ENCODE measurements around the gene PLTP. TPM values are rescaled to one million over a fixed set of nuclear protein-coding genes. Genes with fewer than 3 reads are reported as not detected.

The PLTP gene
- total RNA-seq, 2 donors from 2014 or later, result 92.1 to 123 TPM

DNA sequence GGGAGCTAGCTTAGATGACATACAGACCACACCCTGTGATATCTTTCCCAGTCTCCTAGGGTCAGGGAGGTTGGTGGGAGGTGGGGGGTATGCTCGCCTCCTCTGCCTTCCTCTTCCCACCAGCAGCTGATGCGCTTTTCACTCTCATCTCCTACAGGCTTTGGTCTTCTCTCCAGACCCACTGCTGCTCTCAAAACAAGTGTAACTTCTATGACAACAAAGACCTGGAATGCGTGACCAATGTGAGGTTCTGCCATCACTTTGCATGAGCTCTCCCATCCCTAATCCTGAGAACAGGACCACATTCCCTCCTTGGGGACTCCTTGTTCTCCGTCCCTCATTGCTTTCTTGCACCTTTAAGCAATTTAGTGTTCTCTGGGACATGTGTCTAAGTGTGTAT, 18.1 kb downstream of the PLTP start:
- H3K36me3 Mint-ChIP-seq (ENCODE audit: low read depth), result peaks cover 35% of the 10 kb centered on the region

GRCh38 chr20:45892828-45893500, 19.0 kb downstream of the PLTP start:
- no peaks in the 10 kb centered on the region for H3K9me3 Mint-ChIP-seq
- TF ChIP-seq CTCF (conservative IDR thresholded peaks at IDR 0.05), result no peak
- WGBS, 2 experiments (ENCODE audit: insufficient coverage in 1 of 2, insufficient read length in 1 of 2), result 93% methylated on average over 4 of the region's 4 CpGs; no CpG with 5 or more reads in 1 of the 2 experiments
- no peaks in the 10 kb centered on the region for H3K27me3 Mint-ChIP-seq (ENCODE audit: insufficient read depth)
- no peaks in the 10 kb centered on the region for H3K9me3 ChIP-seq (ENCODE audit: control insufficient read depth, low read length)
- no peaks in the 10 kb centered on the region for H3K4me1 ChIP-seq (ENCODE audit: control insufficient read depth, insufficient read depth, low read length)
- no peak overlapping the region for H3K4me3 ChIP-seq (ENCODE audit: low read length)
- H3K27ac Mint-ChIP-seq, result no peak overlapping the region
- no peak overlapping the region for H3K27ac ChIP-seq (ENCODE audit: low read depth, low read length)
- peaks cover 4% of the 10 kb centered on the region for H3K4me1 Mint-ChIP-seq
- H3K4me3 Mint-ChIP-seq, result peak overlapping the region; percentile 77
- no peak for DNase-seq
- no peaks in the 10 kb centered on the region for H3K27me3 ChIP-seq (ENCODE audit: control insufficient read depth, insufficient read depth, low read length, poor library complexity, severe bottlenecking)
- peaks cover 30% of the 10 kb centered on the region for H3K36me3 Mint-ChIP-seq (ENCODE audit: low read depth)
- no peak overlapping the region for H3K9ac ChIP-seq (ENCODE audit: extremely low read depth, low read length, poor library complexity, severe bottlenecking)
- peaks cover 38% of the 10 kb centered on the region for H3K36me3 ChIP-seq (ENCODE audit: control insufficient read depth, insufficient read depth, low read length)

More for the DNA sequence above, 18.1 kb downstream of the PLTP start:
- no peak for DNase-seq
- H3K27ac Mint-ChIP-seq, result no peak overlapping the region
- no peak for TF ChIP-seq CTCF (conservative IDR thresholded peaks at IDR 0.05)
- Histone ChIP-seq H3K4me1 (ENCODE audit: control insufficient read depth, insufficient read depth, low read length) (no peaks in the 10 kb centered on the region), H3K27ac (ENCODE audit: low read depth, low read length) (peak overlapping the region; percentile 53), H3K4me3 (ENCODE audit: low read length) (no peak overlapping the region), H3K36me3 (ENCODE audit: control insufficient read depth, insufficient read depth, low read length) (peaks cover 46% of the 10 kb centered on the region), H3K9ac (ENCODE audit: extremely low read depth, low read length, poor library complexity, severe bottlenecking) (no peak overlapping the region), H3K9me3 (ENCODE audit: control insufficient read depth, low read length) (no peaks in the 10 kb centered on the region), H3K27me3 (ENCODE audit: control insufficient read depth, insufficient read depth, low read length, poor library complexity, severe bottlenecking) (no peaks in the 10 kb centered on the region)
- H3K27me3 Mint-ChIP-seq (ENCODE audit: insufficient read depth), result no peaks in the 10 kb centered on the region
- no peak overlapping the region for H3K4me3 Mint-ChIP-seq
- 89 to 92% methylated on average over 2 to 4 of the region's 4 CpGs for WGBS, 2 experiments (ENCODE audit: insufficient coverage in 1 of 2, insufficient read length in 1 of 2)
- H3K4me1 Mint-ChIP-seq, result peaks cover 4% of the 10 kb centered on the region
- no peaks in the 10 kb centered on the region for H3K9me3 Mint-ChIP-seq

DNA sequence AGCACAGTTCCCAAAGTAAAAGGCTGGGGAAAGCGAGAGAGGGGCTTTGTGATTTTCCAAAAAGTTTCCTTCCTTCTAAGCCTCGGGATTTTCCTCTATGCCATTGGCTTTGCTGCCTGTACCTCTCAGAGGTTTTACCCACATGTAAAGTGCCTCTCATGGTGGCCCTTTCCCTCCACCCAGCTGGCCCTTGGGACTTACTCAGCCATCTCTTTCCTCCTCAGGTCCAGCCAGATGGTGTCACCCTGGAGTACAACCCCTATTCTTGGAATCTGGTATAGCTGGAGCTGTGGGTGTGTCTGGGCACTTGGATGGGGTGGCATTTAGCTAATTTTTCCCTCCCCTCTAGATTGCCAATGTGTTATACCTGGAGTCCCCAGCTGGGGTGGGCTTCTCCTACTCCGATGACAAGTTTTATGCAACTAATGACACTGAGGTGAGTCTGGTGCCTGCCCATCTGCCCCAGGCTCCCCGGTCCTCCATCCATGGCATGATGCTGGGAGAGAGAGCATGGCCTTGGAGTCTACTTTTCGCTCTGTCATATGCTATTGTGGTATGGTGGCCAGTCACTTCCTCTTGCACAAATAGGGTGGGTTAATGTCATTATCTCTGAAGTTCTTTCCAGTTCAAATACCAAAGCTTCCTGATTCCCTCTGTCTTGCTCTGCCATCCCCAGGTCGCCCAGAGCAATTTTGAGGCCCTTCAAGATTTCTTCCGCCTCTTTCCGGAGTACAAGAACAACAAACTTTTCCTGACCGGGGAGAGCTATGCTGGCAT, 19.7 kb downstream of the PLTP start:
- DNase-seq, result peak; percentile 63
- Mint-ChIP-seq H3K4me3 (peak overlapping the region; percentile 77), H3K27me3 (ENCODE audit: insufficient read depth) (no peaks in the 10 kb centered on the region), H3K4me1 (peaks cover 4% of the 10 kb centered on the region), H3K27ac (peak overlapping the region; percentile 58), H3K36me3 (ENCODE audit: low read depth) (peaks cover 26% of the 10 kb centered on the region), H3K9me3 (no peaks in the 10 kb centered on the region)
- Histone ChIP-seq H3K9me3 (ENCODE audit: control insufficient read depth, low read length) (no peaks in the 10 kb centered on the region), H3K27ac (ENCODE audit: low read depth, low read length) (no peak overlapping the region), H3K27me3 (ENCODE audit: control insufficient read depth, insufficient read depth, low read length, poor library complexity, severe bottlenecking) (no peaks in the 10 kb centered on the region), H3K4me1 (ENCODE audit: control insufficient read depth, insufficient read depth, low read length) (no peaks in the 10 kb centered on the region), H3K36me3 (ENCODE audit: control insufficient read depth, insufficient read depth, low read length) (peaks cover 30% of the 10 kb centered on the region), H3K4me3 (ENCODE audit: low read length) (peak overlapping the region; percentile 88), H3K9ac (ENCODE audit: extremely low read depth, low read length, poor library complexity, severe bottlenecking) (peak overlapping the region; percentile 62)
- 84 to 86% methylated on average over 7 to 9 of the region's 9 CpGs for WGBS, 2 experiments (ENCODE audit: insufficient coverage in 1 of 2, insufficient read length in 1 of 2)
- peak; percentile 31 for TF ChIP-seq CTCF (conservative IDR thresholded peaks at IDR 0.05)
